Measurements from ENCODE around the gene DPP9. TPM values are rescaled to one million over a fixed set of nuclear protein-coding genes. Genes with fewer than 3 reads are reported as not detected.
A peak's percentile ranks its signal among the peaks of the same experiment; 100 is the strongest.

DPP9 gene
- total and polyA plus RNA-seq, 2 of the 13 experiments (the other 11 are each of a cell fraction or from before 2014, with no cell fraction given) = 8.4 to 25.8 TPM

GRCh38 chr19:4639531-4640246 lies 84.0 kb downstream of the DPP9 start (continued):
- no peak for TF ChIP-seq ZNF143 (CRISPR knock-in tag; IDR thresholded peaks at IDR 0.05)
- no peak for TF ChIP-seq DBP (CRISPR knock-in tag; IDR thresholded peaks at IDR 0.05; ENCODE audit: not compliant biosample characterization)
- TF ChIP-seq MED8 (CRISPR knock-in tag; IDR thresholded peaks at IDR 0.05; ENCODE audit: insufficient replicate concordance) = no peak
- TF ChIP-seq ZNF513 (CRISPR knock-in tag; conservative IDR thresholded peaks at IDR 0.05) = no peak
- no peak for TF ChIP-seq NAIF1 (CRISPR knock-in tag; IDR thresholded peaks at IDR 0.05; ENCODE audit: borderline replicate concordance)
- TF ChIP-seq PBX2 (CRISPR knock-in tag; IDR thresholded peaks at IDR 0.05) = no peak
- no peak for TF ChIP-seq TCF12 (IDR thresholded peaks at IDR 0.05)
- TF ChIP-seq TCF12 (CRISPR knock-in tag; IDR thresholded peaks at IDR 0.05) = no peak
- TF ChIP-seq KDM3A (CRISPR knock-in tag; IDR thresholded peaks at IDR 0.05; ENCODE audit: low read depth) = no peak
- no peak for TF ChIP-seq U2AF1 (optimal IDR thresholded peaks at IDR 0.05; ENCODE audit: low read depth, low read length)
- no peak for TF ChIP-seq ZNF432 (CRISPR knock-in tag; IDR thresholded peaks at IDR 0.05; ENCODE audit: borderline replicate concordance)
- no peak for TF ChIP-seq FOXP1 (IDR thresholded peaks at IDR 0.05)
- TF ChIP-seq FOXP1 (CRISPR knock-in tag; IDR thresholded peaks at IDR 0.05) = no peak
- no peak for TF ChIP-seq ZNF20 (CRISPR knock-in tag; IDR thresholded peaks at IDR 0.05)
- peak; percentile 78; the same call in 1 of the 2 replicates for TF ChIP-seq ZNF598 (CRISPR knock-in tag; IDR thresholded peaks at IDR 0.05; ENCODE audit: borderline replicate concordance)
- no peak for TF ChIP-seq ZNF557 (CRISPR knock-in tag; IDR thresholded peaks at IDR 0.05)
- TF ChIP-seq ZFP91 (CRISPR knock-in tag; IDR thresholded peaks at IDR 0.05; ENCODE audit: borderline replicate concordance) = peak; percentile 46; the same call in 1 of the 2 replicates
- TF ChIP-seq ZHX2 (IDR thresholded peaks at IDR 0.05; ENCODE audit: low read depth) = no peak
- TF ChIP-seq ZHX2 (CRISPR knock-in tag; IDR thresholded peaks at IDR 0.05; ENCODE audit: borderline replicate concordance) = no peak
